ENCODE measurements around the gene NRXN2.

GRCh38 chr11:64644647-64645275 lies 78.2 kb downstream of the NRXN2 start:
- TF ChIP-seq POLR2AphosphoS5 (IDR thresholded peaks at IDR 0.05; ENCODE audit: low read depth, low read length) (no peak), SIN3A (IDR thresholded peaks at IDR 0.05; ENCODE audit: borderline replicate concordance, insufficient read depth, low read length) (no peak)
